HG03039 (cell line): ENCODE measurements around the gene SEPTIN2.
"Not testable (repeated sequence)": the region's sequence is repeated elsewhere in the genome, so short reads cannot be mapped to it uniquely, and the experiment has no call there.

Experiments used
- ATAC-seq: cut with Tn5 transposase; IDR thresholded peaks from one replicate; pipeline ENCODE4 v1.9.1; 2021; ENCODE audit warnings: mild to moderate bottlenecking, moderate library complexity; ENCODE audit not compliant: unreplicated experiment

Gene SEPTIN2

DNA sequence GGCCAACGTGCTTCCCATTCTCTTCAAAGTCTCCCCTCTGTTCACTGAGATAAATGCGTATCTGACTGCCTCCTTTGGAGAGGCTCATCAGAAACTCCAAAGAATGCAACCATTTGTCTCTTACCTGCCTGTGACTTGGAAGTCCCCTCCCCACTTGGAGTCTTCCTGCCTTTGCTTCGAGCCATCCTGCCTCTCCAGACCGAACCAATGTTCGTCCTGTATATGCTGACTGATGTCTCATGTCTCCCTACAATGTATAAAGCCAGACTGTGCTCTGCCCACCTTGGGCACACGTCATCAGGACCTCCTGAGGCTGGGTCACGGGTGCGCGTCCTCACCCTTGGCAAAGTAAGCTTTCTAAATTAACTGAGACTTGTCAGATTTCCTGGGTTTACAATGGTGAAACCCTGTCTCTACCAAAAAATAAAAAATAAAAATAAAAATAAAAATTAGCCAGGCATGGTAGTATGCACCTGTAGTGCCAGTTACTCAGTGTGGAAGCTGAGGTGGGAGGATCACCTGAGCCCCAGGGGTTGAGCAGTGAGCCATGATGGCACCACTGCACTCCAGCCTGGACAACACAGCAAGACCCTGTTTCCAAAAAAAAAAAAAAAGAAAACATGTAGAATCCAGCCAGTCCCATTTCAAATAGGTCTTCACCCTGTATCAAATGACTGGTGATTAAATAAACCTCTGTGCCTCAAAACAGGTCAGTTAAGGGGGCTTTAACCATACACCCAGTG is 29.2 kb upstream of the SEPTIN2 start:
- no peak for ATAC-seq

DNA sequence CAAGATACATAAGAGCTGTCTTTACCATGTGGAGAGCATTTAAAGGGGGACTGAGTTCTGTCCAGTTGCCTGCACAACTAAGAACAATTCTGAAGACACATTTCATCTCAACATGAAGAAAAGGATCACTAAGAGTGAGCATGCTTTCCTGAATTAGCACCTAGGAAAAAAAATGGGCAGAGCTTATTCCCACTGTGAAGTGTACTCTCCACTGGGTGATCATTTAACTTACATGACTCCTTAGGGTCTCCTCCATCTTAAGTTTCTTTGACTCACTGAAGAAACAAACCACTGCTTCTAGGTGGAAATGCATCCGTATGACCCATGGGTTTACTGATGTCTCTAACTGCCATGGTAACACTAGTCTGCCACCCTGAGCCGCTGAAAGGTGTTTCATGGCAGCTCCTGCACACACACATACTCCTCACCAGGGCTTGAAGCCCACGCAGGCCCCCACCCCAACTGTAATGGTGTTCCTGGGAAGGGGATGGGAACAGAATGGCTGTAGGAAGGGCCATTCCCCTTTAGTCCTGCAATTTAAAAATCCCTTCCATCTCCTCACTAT is 27.3 kb upstream of the SEPTIN2 start:
- ATAC-seq, result no peak

DNA sequence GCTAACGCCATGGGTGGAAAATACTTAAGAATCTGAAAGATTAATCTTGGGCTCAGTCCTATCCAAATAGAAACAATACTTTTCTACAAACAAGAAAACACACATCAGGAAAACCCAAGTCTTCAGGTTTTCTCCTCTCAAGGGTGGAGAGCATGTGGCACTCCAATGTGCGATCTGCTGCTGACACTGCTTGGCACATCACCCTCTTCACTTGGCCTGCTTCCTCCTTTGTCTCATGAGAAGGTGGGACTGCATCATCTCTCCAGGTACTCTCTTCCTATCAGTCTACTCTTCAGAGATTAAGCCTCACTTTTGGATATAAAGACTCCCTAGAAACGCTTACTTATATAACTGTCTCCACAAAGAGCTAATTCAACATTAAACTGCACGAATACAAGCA is 26.7 kb upstream of the SEPTIN2 start:
- ATAC-seq, result no peak

GRCh38 chr2:241289597-241289996 is 26.1 kb upstream of the SEPTIN2 start:
- no peak for ATAC-seq

DNA sequence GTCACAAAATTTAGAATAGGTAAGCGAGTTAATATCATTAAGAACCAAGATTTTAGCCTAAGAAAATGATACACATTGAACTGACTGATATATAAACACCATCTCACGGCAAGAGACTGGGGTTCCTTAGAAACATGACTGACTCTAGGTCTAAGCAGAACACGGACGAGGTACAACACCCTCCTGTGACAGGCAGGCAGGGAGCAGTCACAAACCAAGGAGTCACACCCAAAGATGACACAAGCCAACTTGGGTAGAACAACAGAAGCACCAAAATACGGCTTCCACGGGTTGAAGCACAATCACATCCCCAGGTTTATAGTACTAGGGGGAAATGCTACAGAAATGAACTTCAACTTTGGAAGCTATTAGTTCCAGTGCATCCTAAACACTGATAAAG is 24.6 kb upstream of the SEPTIN2 start:
- no peak for ATAC-seq

- ATAC-seq, result no peak
Observed at GRCh38 chr2:241291977-241292376, 23.7 kb upstream of the SEPTIN2 start.

- not testable (repeated sequence) for ATAC-seq
Observed at GRCh38 chr2:241293378-241293797, 22.3 kb upstream of the SEPTIN2 start.

DNA sequence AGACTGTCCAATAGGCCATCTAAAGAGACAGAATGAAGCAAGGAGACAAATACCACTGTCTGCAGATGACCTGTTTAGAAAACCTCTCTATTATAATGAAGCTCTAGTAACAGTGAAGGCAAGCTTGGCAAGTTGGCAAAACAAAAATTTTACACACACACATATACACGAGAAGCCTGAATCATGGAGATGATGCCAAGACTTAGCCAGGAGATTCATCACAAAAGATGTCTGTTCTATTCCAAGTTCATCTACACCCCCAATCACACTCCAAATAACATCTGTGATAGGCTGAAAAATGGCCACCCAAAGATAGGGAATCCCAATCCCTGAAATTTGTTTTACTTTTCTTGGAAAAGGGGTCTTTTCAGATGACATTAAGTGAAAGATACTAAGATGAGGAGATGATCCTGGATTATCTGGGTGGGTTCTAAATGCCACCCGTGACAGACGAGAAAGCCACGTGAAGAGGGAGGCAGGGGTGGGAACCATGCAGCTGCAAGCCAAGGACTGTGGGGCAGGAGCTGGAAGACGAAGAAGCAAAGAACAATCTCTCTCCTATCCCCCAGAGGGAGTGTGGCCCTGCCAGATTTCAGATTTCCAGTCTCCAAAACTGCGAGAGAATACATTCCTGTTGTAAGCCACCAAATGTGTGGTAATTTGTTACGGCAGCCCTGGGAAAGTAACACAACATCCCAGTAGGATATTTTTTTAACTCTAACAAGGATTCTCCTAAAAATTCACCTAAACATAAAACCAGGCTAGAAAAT is 20.2 kb upstream of the SEPTIN2 start:
- no peak for ATAC-seq

GRCh38 chr2:241296767-241297166 is 19.0 kb upstream of the SEPTIN2 start:
- no peak for ATAC-seq

DNA sequence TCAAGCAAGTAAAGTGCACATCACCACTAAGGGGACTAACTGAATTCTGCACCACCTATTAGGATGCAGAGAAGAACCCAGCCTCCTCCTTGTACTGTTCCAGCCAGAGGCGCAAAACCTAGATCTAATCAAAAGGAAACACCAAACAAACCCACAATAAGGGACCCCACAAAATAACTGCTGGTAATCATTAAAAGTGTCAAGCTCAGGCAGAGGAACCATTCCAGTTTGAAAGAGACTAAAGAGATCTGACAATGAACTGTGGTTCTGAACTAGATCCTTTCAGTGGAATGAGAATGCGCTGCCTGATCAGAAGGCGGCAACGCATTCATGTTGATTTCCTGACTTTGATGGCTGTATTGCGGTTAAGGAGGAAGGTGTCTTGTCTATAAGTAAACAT is 17.1 kb upstream of the SEPTIN2 start:
- no peak for ATAC-seq

GRCh38 chr2:241300000-241300399 is 15.7 kb upstream of the SEPTIN2 start:
- ATAC-seq, result no peak

DNA sequence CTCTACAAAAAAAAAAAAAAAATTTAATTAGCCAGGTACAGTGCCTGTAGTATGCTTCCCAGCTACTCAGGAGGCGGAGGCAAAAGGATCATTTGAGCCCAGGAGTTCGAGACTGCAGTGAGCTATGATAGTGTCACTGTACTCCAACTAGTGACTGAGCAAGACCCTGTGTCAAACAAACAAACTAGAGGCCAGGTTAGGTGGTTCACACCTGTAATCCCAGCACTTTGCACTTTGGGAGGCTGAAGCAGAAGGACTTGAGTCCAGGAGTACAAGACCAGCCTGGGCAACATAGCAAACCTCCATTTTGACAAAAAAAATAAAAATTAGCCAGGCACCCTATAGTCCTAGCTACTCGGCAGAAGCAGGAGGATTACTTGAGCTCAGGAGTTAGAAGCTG is 13.6 kb upstream of the SEPTIN2 start:
- ATAC-seq, result no peak

GRCh38 chr2:241302759-241303651 is 12.7 kb upstream of the SEPTIN2 start:
- ATAC-seq, result no peak

DNA sequence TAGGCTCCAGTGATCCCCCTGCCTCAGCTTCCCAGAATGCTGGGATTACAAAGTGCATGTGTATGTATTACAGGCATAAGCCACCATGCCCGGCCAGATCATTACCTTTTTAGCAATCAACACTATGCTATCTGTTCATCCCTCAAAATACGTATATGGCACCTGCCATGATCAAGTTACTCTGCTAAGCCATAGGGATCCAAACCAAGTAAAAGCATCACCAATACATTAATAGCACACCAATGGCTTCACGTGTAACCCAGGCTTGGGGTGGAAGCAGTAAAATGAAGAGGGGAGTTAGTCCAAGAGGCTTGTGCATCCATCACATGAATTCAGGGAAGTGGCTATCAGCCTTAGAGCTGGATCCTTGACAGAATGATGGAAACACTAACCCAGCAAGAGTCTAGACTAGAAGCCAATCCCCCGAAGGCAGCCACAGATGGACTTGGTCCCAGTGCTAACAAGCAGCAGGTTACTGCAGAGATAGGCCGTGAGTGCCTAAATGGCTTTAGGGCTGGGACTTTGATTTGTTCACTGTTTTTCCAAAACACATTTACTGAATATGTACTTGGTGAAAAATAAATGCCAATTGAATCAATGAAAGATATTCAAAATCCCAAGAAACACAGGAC is 11.6 kb upstream of the SEPTIN2 start:
- no peak for ATAC-seq

DNA sequence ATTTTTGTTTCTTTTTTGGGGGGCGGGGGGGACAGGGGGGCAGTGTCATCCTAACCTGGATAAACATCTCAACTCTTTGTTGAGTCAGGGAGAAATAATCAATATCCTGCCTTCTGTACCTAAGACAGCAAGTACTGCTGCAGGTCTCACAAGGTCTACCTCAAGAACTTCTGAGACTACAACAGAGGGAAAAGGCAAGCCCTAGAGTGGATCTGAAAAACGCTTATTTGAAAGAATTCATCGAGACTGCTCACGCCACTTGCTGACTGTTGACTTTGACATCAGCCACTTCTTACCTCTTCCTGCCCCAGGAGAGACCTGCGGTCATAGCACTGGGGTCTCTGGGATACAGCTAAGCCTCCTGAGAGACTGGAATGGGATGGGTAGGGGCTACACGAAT is 8.7 kb upstream of the SEPTIN2 start:
- no peak for ATAC-seq

DNA sequence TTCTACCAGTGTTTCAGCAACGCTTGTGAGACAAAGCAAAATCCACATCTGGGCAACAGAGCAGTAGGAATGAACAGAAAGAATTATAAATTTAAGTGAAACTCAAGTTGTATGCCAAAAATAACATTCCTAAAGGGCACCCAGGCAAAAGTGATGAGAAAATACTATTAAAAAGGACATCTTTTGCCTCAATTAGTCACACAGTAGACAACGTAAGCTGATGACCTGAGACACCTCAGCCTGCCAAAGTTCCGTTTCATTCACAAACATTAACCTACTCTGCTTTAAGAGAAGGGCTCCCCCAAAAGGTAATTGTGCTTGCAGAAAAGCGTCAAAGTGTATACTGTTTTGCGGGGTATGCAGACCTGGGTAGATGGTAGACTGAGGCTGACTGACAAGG is 7.5 kb upstream of the SEPTIN2 start:
- ATAC-seq, result no peak

GRCh38 chr2:241308832-241309500 is 6.8 kb upstream of the SEPTIN2 start:
- ATAC-seq, result no peak

GRCh38 chr2:241309684-241310117 is 6.0 kb upstream of the SEPTIN2 start:
- no peak for ATAC-seq

- ATAC-seq, result no peak
Observed at GRCh38 chr2:241310917-241311566, 4.7 kb upstream of the SEPTIN2 start.

DNA sequence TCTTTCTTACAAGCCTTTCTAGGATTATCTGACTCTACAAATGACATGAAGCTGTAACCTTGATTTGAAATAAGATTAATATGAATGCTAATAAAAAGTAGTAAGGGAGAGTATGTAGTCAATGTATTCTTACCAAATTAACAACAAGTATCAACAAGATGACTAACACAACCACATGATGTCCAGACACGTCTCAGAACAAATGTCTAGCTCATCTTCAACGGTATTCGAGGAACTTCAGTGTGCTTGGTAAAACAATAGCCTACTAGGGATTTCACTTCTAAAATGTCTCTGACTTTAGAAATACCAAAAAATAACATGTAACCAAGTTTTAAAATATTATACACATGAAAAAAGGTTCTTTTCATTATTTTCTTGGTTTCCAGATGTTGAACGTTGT is 3.6 kb upstream of the SEPTIN2 start:
- ATAC-seq, result no peak
